Heart left ventricle (tissue), 16 donors: ENCODE measurements around the gene POFUT2. TPM values are rescaled to one million over a fixed set of nuclear protein-coding genes. Genes with fewer than 3 reads are reported as not detected.
"Not testable (repeated sequence)": the region's sequence is repeated elsewhere in the genome, so short reads cannot be mapped to it uniquely, and the experiment has no call there.

ENCODE experiments used
- ATAC-seq, 4 donors: fragments of 200-7000 bp; cut with Tn5 transposase; one replicate each; pipeline ENCODE4 v1.9.1; 2020 to 2022; ENCODE audit warnings: moderate library complexity in 4 of 4, mild to moderate bottlenecking in 3 of 4, moderate number of reproducible peaks in 1 of 4
- DNase-seq, 5 donors: peaks; one replicate each; pipeline ENCODE4 v3.0.0-alpha.2; 2020
- H3K27ac ChIP-seq, 12 donors: fragments of 200-600 bp; sonication (generic) in 4 of 12; one replicate each; pipeline versions ENCODE4 v1.5.0 to v1.8.0; 2016 to 2022; ENCODE audit warnings: mild to moderate bottlenecking in 2 of 12
- H3K27me3 ChIP-seq, 9 donors: fragments of 200-600 bp; sonication (generic) in 2 of 9; one replicate each; pipeline versions ENCODE4 v1.5.1 to v1.8.0; 2016 to 2022; ENCODE audit warnings: mild to moderate bottlenecking in 3 of 9
- H3K36me3 ChIP-seq, 9 donors: fragments of 200-600 bp; sonication (generic) in 2 of 9; one replicate each; pipeline versions ENCODE4 v1.5.0 to v1.8.0; 2018 to 2022; ENCODE audit warnings: mild to moderate bottlenecking in 2 of 9
- H3K4me1 ChIP-seq, 12 donors: fragments of 200-600 bp; sonication (generic) in 4 of 12; one replicate each; pipeline versions ENCODE4 v1.5.0 to v1.8.0; 2016 to 2022; ENCODE audit warnings: mild to moderate bottlenecking in 3 of 12
- H3K4me3 ChIP-seq, 12 donors: fragments of 200-600 bp; sonication (generic) in 4 of 12; one replicate each; pipeline versions ENCODE4 v1.5.0 to v1.8.0; 2017 to 2022; ENCODE audit warnings: mild to moderate bottlenecking in 9 of 12, moderate library complexity in 4 of 12
- H3K9me3 ChIP-seq, 12 donors: fragments of 200-600 bp; sonication (generic) in 4 of 12; one replicate each; pipeline versions ENCODE4 v1.5.0 to v1.8.0; 2016 to 2022; ENCODE audit warnings: mild to moderate bottlenecking in 1 of 12
- POLR2A ChIP-seq, 2 donors: fragments of 450-650 bp; IDR thresholded peaks; one replicate each; pipeline ENCODE4 v1.6.1; 2017; ENCODE audit warnings: antibody characterized with exemption in 2 of 2, mild to moderate bottlenecking in 2 of 2, moderate library complexity in 2 of 2
- WGBS, 4 donors: extraction: QIAGEN DNeasy Blood & Tissue Kit in 2 of 4; methylation state at CpG; one replicate each; pipeline versions ENCODE4 v1.1.5 to v1.1.7; 2013 to 2018; 5-methylcytosine and 5-hydroxymethylcytosine counted together
- intact Hi-C, 10 donors: fragments of 100-400 bp; cut with DNase I; formaldehyde crosslinking; loops; one replicate each; pipeline versions ENCODE4 v1.11.1 to v1.14.2; 2022
- polyA plus RNA-seq, 2 donors: library from polyadenylated mRNA; stranded (reverse); fragments of 200-250 nt; gene quantifications; one replicate each; pipeline ENCODE4 v1.2.3, GENCODE V29; 2013
- total RNA-seq, 9 donors: library from RNA; depleted of rRNA in 2 of 9; stranded (reverse); fragments of >200 nt in 2 of 9; fragmentation: NEBNext Ultra II Directional in 3 of 9; extraction: Animal tissue kit (Norgen Biotek cat#: 25700) in 3 of 9; gene quantifications; one replicate each; pipeline versions ENCODE4 v1.1.0 to v1.2.4, GENCODE V29; 2016 to 2023
- TF ChIP-seq, protein P1 (sequence below), 12 donors: fragments of 200-600 bp; sonication (generic) in 4 of 12; IDR thresholded peaks; one replicate each; pipeline versions ENCODE4 v1.5.0 to v1.8.0; 2018 to 2022; ENCODE audit warnings: antibody characterized with exemption in 12 of 12, mild to moderate bottlenecking in 5 of 12
- donor health status: ischemic (EF 13 %, LVEDD 7.1; RV severe dilation, severe dysfunction).
- donor health status: healthy with polysubstance abuse.
- donor health status: DM: no; HTN: yes; CAD: no.
- donor health status: DM: no; HTN: no; CAD: no.
- donor health status: ischemic (EF 25% LVEDD 6.9; RV normal size, moderate dysfunction).
- donor health status: ischemic (EF 25% LVEDD 5.7; RV mildly dilated, moderate dysfunction).
- donor health status: healthy.
- donor health status: DM: yes; HTN: yes; CAD: no.
- donor health status: ischemic (EF 35%, LVEDD 5.7; RV mildly dilated, moderate dysfunction).
- donor health status: nonischemic (EF 11% LVEDD 7.7; RV severe dilation, severe dysfunction).
- donor health status: DM: yes; HTN: yes; CAD: no.
- donor health status: PGD.
- donor health status: ischemic (EF 29% LVEDD 5.4; RV normal size, mild dysfunction).
- donor health status: nonischemic (EF 23%, LVEDD 6.1; RV moderate dilation, normal function).

Gene POFUT2
- total and polyA plus RNA-seq, 11 donors: 10.8 to 25.8 (median 18.5) TPM

GRCh38 chr21:45318146-45318555 lies 30.5 kb upstream of the POFUT2 start:
- Histone ChIP-seq H3K4me1 (peaks cover 7 to 51% (median 37%) of the 10 kb centered on the region in 12 donors), H3K36me3 (no peaks in the 10 kb centered on the region), H3K27me3 (no peaks in the 10 kb centered on the region), H3K27ac (peak overlapping the region; percentile 61 to 92 (median 86)), H3K4me3 (no peak overlapping the region), H3K9me3 (no peaks in the 10 kb centered on the region)
- intact Hi-C loops: loop anchor here in 3 of 10 donors (2.0 to 5.0 kb wide), 3 partner anchors 39 to 44 kb away; no protein-coding TSS in a partner anchor
- 76 to 93% (median 90%) methylated on average over 3 to 7 of the region's 7 CpGs for WGBS, 4 donors
- ATAC-seq (no peak), DNase-seq (peak in 2 of 5 donors; percentile 26 to 27)
- TF ChIP-seq, protein P1, sequence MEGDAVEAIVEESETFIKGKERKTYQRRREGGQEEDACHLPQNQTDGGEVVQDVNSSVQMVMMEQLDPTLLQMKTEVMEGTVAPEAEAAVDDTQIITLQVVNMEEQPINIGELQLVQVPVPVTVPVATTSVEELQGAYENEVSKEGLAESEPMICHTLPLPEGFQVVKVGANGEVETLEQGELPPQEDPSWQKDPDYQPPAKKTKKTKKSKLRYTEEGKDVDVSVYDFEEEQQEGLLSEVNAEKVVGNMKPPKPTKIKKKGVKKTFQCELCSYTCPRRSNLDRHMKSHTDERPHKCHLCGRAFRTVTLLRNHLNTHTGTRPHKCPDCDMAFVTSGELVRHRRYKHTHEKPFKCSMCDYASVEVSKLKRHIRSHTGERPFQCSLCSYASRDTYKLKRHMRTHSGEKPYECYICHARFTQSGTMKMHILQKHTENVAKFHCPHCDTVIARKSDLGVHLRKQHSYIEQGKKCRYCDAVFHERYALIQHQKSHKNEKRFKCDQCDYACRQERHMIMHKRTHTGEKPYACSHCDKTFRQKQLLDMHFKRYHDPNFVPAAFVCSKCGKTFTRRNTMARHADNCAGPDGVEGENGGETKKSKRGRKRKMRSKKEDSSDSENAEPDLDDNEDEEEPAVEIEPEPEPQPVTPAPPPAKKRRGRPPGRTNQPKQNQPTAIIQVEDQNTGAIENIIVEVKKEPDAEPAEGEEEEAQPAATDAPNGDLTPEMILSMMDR (IDR thresholded peaks at IDR 0.05): no peak
- no peak for TF ChIP-seq POLR2A (IDR thresholded peaks at IDR 0.05)

DNA sequence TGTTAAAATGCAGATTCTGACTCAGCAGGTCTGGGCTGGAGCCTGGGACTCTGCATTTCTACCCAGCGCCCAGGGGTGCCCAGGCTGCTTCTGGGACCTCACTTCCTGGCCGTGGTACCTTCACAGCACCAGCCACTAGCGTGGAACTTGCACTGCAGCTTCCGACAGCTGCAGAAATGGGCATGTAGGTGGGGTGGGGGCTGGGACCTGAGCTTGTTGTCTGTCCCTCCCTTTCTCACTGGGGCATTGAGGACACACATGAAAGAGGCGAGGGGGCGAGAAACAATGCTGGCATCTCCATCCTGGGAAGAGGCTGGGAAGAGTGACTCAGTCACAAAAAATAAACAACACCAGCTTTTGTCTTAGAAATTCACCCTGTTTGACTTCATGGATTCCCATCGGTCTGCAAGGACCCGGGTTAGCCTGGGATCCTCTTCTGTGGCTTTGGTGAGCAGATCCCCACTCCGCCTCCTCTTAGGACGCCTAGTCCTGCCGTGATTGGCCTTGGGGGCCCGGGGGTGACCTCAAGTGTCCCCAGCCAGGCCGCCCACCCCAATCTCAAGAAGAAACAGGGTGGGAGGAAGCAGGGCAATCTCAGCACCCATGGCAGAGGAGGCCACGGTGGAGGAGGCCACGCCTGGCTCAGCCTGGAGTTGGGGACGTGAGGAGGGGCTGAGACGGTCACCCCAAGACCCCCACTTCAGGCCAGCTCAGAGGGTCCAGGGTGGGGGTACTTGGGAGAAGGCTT lies 29.9 kb upstream of the POFUT2 start:
- peak in 3 of 5 donors; percentile 22 to 52 (median 44) for DNase-seq
- 72 to 88% (median 79%) methylated on average over 13 to 17 of the region's 17 CpGs for WGBS, 4 donors
- no peak for ATAC-seq
- Histone ChIP-seq H3K27me3 (no peaks in the 10 kb centered on the region), H3K4me3 (no peak overlapping the region), H3K36me3 (no peaks in the 10 kb centered on the region), H3K9me3 (no peaks in the 10 kb centered on the region), H3K4me1 (peaks cover 7 to 46% (median 37%) of the 10 kb centered on the region in 12 donors), H3K27ac (peak overlapping the region; percentile 61 to 92 (median 86))
- TF ChIP-seq, protein P1 (IDR thresholded peaks at IDR 0.05): no peak
- no peak for TF ChIP-seq POLR2A (IDR thresholded peaks at IDR 0.05)
- intact Hi-C loops: loop anchor here in 3 of 10 donors (2.0 to 5.0 kb wide), 3 partner anchors 39 to 45 kb away; no protein-coding TSS in a partner anchor

DNA sequence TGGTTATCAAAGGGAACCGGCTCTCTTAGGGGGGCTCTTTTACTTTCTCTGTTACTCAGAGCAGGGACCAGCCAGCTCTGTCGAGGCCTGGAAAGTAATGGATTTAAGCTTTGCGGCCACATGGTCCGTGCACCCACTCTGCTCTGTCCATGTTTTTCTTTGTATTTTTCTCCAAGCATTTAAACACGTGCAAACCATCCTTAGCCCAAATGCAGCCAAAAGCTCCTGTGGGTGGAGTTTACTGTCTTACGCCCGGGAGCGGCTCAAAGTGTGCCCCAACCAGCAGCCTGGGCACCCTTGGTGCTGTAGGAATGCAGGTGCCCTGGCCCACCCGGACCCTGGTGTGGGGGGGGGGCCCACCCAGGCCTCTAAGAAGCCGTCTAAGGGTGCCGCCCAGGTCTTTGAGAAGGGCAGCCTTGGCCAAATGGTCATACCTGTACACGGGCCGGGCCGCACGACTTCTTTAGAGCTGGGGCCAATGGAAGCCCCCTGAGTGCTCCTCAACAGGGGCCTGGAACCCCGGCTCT lies 29.2 kb upstream of the POFUT2 start:
- Histone ChIP-seq H3K4me3 (no peak overlapping the region), H3K9me3 (no peaks in the 10 kb centered on the region), H3K27me3 (no peaks in the 10 kb centered on the region), H3K27ac (peak overlapping the region in 10 of 12 donors; percentile 34 to 92 (median 86)), H3K36me3 (no peaks in the 10 kb centered on the region), H3K4me1 (peaks cover 7 to 46% (median 37%) of the 10 kb centered on the region in 12 donors)
- WGBS, 4 donors: 92 to 95% (median 93%) methylated on average over 16 of the region's 16 CpGs
- intact Hi-C loops: loop anchor here in 2 of 10 donors (5.0 kb wide), 2 partner anchors 40 to 45 kb away; no protein-coding TSS in a partner anchor
- ATAC-seq: no peak
- TF ChIP-seq, protein P1 (IDR thresholded peaks at IDR 0.05): no peak
- TF ChIP-seq POLR2A (IDR thresholded peaks at IDR 0.05): no peak
- DNase-seq: peak in 2 of 5 donors; percentile 11 to 42

GRCh38 chr21:45315676-45316470 lies 28.2 kb upstream of the POFUT2 start:
- H3K9me3 ChIP-seq, H3K36me3 ChIP-seq, H3K27me3 ChIP-seq, H3K27ac ChIP-seq, H3K4me3 ChIP-seq, ATAC-seq: not testable (repeated sequence)
- 52 to 70% (median 54%) methylated on average over 7 of the region's 7 CpGs for WGBS, 4 donors
- DNase-seq: peak in 1 of 5 donors; percentile 10
- peaks cover 7 to 41% (median 37%) of the 10 kb centered on the region in 12 donors for H3K4me1 ChIP-seq
- intact Hi-C loops: loop anchor here in 2 of 10 donors (5.0 kb wide), 2 partner anchors 41 to 46 kb away; no protein-coding TSS in a partner anchor
